HG03460 (cell line): ENCODE results near the gene CASS4.
A peak's percentile ranks its signal among the peaks of the same experiment; 100 is the strongest.
"Not testable (repeated sequence)": the region's sequence is repeated elsewhere in the genome, so short reads cannot be mapped to it uniquely, and the experiment has no call there.

Experiments
- ATAC-seq: cut with Tn5 transposase; IDR thresholded peaks from one replicate; pipeline ENCODE4 v1.9.1; 2021; ENCODE audit not compliant: unreplicated experiment

Gene CASS4

GRCh38 chr20:56392132-56392880 lies 19.8 kb upstream of the CASS4 start, which contains the start of the genes AURKA and CSTF1:
Gene AURKA (minus strand): TSS chr20:56392215. CDS start chr20:56388197, 4,018 bp downstream.
Gene CSTF1 (plus strand): TSS chr20:56392645. CDS start chr20:56395553, 2,908 bp downstream.
- ATAC-seq, result peak; percentile 89

- no peak for ATAC-seq
These were observed 19.1 kb upstream of the CASS4 start for GRCh38 chr20:56392881-56393482.

- ATAC-seq, result no peak
These were observed 18.4 kb upstream of the CASS4 start for GRCh38 chr20:56393653-56394052.

- ATAC-seq, result no peak
These were observed 16.9 kb upstream of the CASS4 start for GRCh38 chr20:56395166-56395565.

GRCh38 chr20:56400001-56400640 lies 11.9 kb upstream of the CASS4 start:
- ATAC-seq, result no peak

- no peak for ATAC-seq
These were observed 8.6 kb upstream of the CASS4 start for GRCh38 chr20:56403465-56403864.

GRCh38 chr20:56405356-56405755 lies 6.7 kb upstream of the CASS4 start:
- ATAC-seq, result not testable (repeated sequence)

- no peak for ATAC-seq
These were observed 5.2 kb upstream of the CASS4 start for GRCh38 chr20:56406910-56407309.

GRCh38 chr20:56409521-56409920 lies 2.5 kb upstream of the CASS4 start:
- no peak for ATAC-seq

GRCh38 chr20:56409956-56410355 lies 2.1 kb upstream of the CASS4 start:
- no peak for ATAC-seq

GRCh38 chr20:56411287-56411686 lies 773 bp upstream of the CASS4 start:
- not testable (repeated sequence) for ATAC-seq

GRCh38 chr20:56412473-56412790 lies 372 bp downstream of the CASS4 start:
- no peak for ATAC-seq

- ATAC-seq, result no peak
These were observed 889 bp downstream of the CASS4 start for GRCh38 chr20:56412949-56413348.

- ATAC-seq, result no peak
These were observed 3.0 kb downstream of the CASS4 start for GRCh38 chr20:56414842-56415765.

GRCh38 chr20:56417402-56417801 lies 5.3 kb downstream of the CASS4 start:
- ATAC-seq, result no peak

- no peak for ATAC-seq
These were observed 5.9 kb downstream of the CASS4 start for GRCh38 chr20:56417911-56418310.

GRCh38 chr20:56418385-56418861 lies 6.4 kb downstream of the CASS4 start:
- ATAC-seq, result no peak

- ATAC-seq, result no peak
These were observed 8.0 kb downstream of the CASS4 start for GRCh38 chr20:56420028-56420427.

GRCh38 chr20:56420940-56421688 lies 9.1 kb downstream of the CASS4 start:
- no peak for ATAC-seq
